Panc1 (cell line): ENCODE measurements around the gene SIRT5. TPM values are rescaled to one million over a fixed set of nuclear protein-coding genes. Genes with fewer than 3 reads are reported as not detected.

ENCODE experiments used
- ATAC-seq: fragments of 200-7000 bp; cut with Tn5 transposase; 2 replicates; pipeline ENCODE4 v1.9.1; 2020; ENCODE audit warnings: mild to moderate bottlenecking, moderate library complexity
- BruUV-seq: library from RNA; stranded (reverse); fragments of 400-500 nt; replicated peaks from 2 replicates; lab custom pipeline; 2021; lab: Mats Ljungman, UMichigan
- CTCF ChIA-PET: fragments of 300-600 bp; sonication (Branson Sonifier 250); formaldehyde crosslinking; loops from one replicate; lab custom pipeline; 2022; ENCODE audit warnings: antibody characterized with exemption; lab: Charles Lee
- POLR2A ChIA-PET: fragments of 300-600 bp; sonication (Branson Sonifier 250); formaldehyde crosslinking; loops from one replicate; lab custom pipeline; 2022; ENCODE audit warnings: antibody characterized with exemption; lab: Charles Lee
- DNase-seq: peaks from one replicate; pipeline ENCODE4 v3.0.0-alpha.2; 2010; ENCODE audit warnings: low read depth, low spot score
- H3K27ac ChIP-seq: 2 replicates; pipeline ENCODE4 v1.5.1; 2011; ENCODE audit warnings: mild to moderate bottlenecking, low read length, inconsistent platforms
- H3K27me3 ChIP-seq: fragments of 200-500 bp; sonication (Bioruptor generic); 2 replicates; pipeline ENCODE4 v1.6.0; 2014; ENCODE audit warnings: low read length, inconsistent platforms; ENCODE audit not compliant: control insufficient read depth, insufficient read depth
- H3K36me3 ChIP-seq: fragments of 200-500 bp; sonication (Bioruptor generic); 2 replicates; pipeline ENCODE4 v1.5.1; 2014; ENCODE audit warnings: inconsistent platforms, mild to moderate bottlenecking, low read length, moderate library complexity; ENCODE audit not compliant: control insufficient read depth, insufficient read depth
- H3K4me1 ChIP-seq: 2 replicates; pipeline ENCODE4 v1.5.1; 2011; ENCODE audit warnings: inconsistent platforms, mild to moderate bottlenecking, low read length, moderate library complexity; ENCODE audit not compliant: control insufficient read depth, insufficient read depth
- H3K4me3 ChIP-seq, 2 experiments: 2 replicates each; pipeline ENCODE4 v1.5.1; 2011 to 2012; ENCODE audit warnings: low read depth in 2 of 2, low read length in 2 of 2, mild to moderate bottlenecking in 2 of 2, inconsistent platforms in 1 of 2, moderate library complexity in 1 of 2
- H3K9me3 ChIP-seq: fragments of 200-500 bp; sonication (Bioruptor generic); 2 replicates; pipeline ENCODE4 v1.5.1; 2014; ENCODE audit warnings: low read depth, mild to moderate bottlenecking, inconsistent platforms, low read length, moderate library complexity; ENCODE audit not compliant: control insufficient read depth, insufficient read depth
- POLR2AphosphoS5 ChIP-seq: IDR thresholded peaks from 2 replicates; pipeline ENCODE4 v1.6.1; 2012; ENCODE audit warnings: mild to moderate bottlenecking, low read depth, low read length, moderate library complexity
- SIN3A ChIP-seq: IDR thresholded peaks from 2 replicates; pipeline ENCODE4 v1.6.1; 2012; ENCODE audit warnings: low read depth, mild to moderate bottlenecking, low read length, moderate library complexity, borderline replicate concordance; ENCODE audit not compliant: insufficient read depth
- TCF7L2 ChIP-seq: IDR thresholded peaks from 2 replicates; pipeline ENCODE4 v1.6.1; 2011; ENCODE audit warnings: mild to moderate bottlenecking, low read depth, low read length, inconsistent platforms
- in situ Hi-C: cut with HindIII; loops from 2 replicates; pipeline ENCODE4 v1.10.0; 2016; ENCODE audit warnings: low sequenced_read_pairs, low pct_unique_long_range_greater_than_20kb
- intact Hi-C: fragments of 100-400 bp; cut with micrococcal nuclease; formaldehyde crosslinking; loops from one replicate; pipeline ENCODE4 v1.10.0; 2022; ENCODE audit not compliant: unreplicated experiment
- total RNA-seq: library from RNA; stranded (reverse); gene quantifications from one replicate; pipeline ENCODE4 v1.2.1, GENCODE V29; 2021; ENCODE audit not compliant: unreplicated experiment
- TF ChIP-seq, protein P1 (sequence below): fragments of 450-650 bp; IDR thresholded peaks from 2 replicates; pipeline ENCODE4 v1.5.1; 2017; ENCODE audit warnings: mild to moderate bottlenecking
- TF ChIP-seq, protein P2 (sequence below), 2 experiments: IDR thresholded peaks; 2 replicates each; pipeline ENCODE4 v1.6.1; 2011 to 2012; ENCODE audit warnings: low read depth in 2 of 2, control low read depth in 1 of 2, low read length in 1 of 2, mild to moderate bottlenecking in 1 of 2, moderate library complexity in 1 of 2; ENCODE audit not compliant: insufficient read depth in 1 of 2

Gene SIRT5
- total RNA-seq, 1 experiment from 2014 or later: 11.0 TPM

DNA sequence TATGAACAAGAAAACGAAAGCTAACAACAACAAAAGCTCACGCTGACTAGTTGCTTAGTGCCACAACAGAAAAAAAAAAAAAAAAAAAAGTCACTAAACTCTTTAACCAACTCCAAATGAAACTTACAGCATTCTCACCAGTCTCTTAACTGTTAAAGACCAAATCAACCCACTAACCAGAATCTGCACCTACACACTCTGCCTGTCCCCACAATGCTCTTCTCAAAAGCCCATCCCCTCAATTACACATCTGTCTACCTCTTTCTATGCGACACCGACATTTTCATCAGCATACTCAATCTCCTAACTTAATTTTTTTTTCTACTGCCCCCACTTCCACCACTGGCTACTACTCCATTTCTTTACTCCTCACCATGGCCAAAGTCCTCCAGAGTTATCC is 75.0 kb downstream of the SIRT5 start:
- Histone ChIP-seq H3K9me3 (no peaks in the 10 kb centered on the region), H3K4me1 (no peaks in the 10 kb centered on the region; the same call in 1 of the 2 replicates), H3K27ac (no peak overlapping the region), H3K36me3 (no peaks in the 10 kb centered on the region), H3K4me3 (no peak overlapping the region), H3K27me3 (no peaks in the 10 kb centered on the region)
- DNase-seq (no peak), ATAC-seq (no peak)
- in situ Hi-C loops (no loop called here), intact Hi-C loops (no loop called here)
- TF ChIP-seq SIN3A (no peak), POLR2AphosphoS5 (no peak), TCF7L2 (no peak)
- TF ChIP-seq, protein P1, sequence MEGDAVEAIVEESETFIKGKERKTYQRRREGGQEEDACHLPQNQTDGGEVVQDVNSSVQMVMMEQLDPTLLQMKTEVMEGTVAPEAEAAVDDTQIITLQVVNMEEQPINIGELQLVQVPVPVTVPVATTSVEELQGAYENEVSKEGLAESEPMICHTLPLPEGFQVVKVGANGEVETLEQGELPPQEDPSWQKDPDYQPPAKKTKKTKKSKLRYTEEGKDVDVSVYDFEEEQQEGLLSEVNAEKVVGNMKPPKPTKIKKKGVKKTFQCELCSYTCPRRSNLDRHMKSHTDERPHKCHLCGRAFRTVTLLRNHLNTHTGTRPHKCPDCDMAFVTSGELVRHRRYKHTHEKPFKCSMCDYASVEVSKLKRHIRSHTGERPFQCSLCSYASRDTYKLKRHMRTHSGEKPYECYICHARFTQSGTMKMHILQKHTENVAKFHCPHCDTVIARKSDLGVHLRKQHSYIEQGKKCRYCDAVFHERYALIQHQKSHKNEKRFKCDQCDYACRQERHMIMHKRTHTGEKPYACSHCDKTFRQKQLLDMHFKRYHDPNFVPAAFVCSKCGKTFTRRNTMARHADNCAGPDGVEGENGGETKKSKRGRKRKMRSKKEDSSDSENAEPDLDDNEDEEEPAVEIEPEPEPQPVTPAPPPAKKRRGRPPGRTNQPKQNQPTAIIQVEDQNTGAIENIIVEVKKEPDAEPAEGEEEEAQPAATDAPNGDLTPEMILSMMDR: no peak
- TF ChIP-seq, protein P2, sequence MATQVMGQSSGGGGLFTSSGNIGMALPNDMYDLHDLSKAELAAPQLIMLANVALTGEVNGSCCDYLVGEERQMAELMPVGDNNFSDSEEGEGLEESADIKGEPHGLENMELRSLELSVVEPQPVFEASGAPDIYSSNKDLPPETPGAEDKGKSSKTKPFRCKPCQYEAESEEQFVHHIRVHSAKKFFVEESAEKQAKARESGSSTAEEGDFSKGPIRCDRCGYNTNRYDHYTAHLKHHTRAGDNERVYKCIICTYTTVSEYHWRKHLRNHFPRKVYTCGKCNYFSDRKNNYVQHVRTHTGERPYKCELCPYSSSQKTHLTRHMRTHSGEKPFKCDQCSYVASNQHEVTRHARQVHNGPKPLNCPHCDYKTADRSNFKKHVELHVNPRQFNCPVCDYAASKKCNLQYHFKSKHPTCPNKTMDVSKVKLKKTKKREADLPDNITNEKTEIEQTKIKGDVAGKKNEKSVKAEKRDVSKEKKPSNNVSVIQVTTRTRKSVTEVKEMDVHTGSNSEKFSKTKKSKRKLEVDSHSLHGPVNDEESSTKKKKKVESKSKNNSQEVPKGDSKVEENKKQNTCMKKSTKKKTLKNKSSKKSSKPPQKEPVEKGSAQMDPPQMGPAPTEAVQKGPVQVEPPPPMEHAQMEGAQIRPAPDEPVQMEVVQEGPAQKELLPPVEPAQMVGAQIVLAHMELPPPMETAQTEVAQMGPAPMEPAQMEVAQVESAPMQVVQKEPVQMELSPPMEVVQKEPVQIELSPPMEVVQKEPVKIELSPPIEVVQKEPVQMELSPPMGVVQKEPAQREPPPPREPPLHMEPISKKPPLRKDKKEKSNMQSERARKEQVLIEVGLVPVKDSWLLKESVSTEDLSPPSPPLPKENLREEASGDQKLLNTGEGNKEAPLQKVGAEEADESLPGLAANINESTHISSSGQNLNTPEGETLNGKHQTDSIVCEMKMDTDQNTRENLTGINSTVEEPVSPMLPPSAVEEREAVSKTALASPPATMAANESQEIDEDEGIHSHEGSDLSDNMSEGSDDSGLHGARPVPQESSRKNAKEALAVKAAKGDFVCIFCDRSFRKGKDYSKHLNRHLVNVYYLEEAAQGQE (IDR thresholded peaks at IDR 0.05; ENCODE audit: insufficient read depth in 1 of 2, low read depth in 2 of 2, low read length in 1 of 2): no peak
- ChIA-PET POLR2A (interaction anchor here (0.7 kb wide), 1 partner anchor 100 kb away, joined by 13 read pairs; no protein-coding TSS in a partner anchor), CTCF (interaction anchor here (0.7 kb wide), 1 partner anchor 15 kb away, joined by 10 read pairs; no protein-coding TSS in a partner anchor)
- no TSS peak for BruUV-seq

DNA sequence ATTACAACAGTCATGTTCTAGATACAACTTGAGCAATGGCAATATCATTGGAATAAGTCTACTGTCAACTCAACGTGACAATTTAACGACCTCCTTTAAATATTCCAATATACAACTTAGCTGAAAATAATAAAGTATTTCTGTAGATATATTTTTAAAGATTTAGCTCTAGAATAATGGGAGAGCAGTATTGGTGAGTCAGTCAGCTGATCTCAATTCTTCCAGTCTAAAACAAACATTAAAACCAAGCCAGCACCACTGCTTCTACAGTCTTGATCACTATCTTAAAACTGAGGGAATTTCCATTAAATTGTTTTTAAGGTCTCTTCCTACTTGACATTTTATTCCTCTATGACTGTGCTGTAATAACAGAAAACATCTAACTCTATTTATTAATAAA is 78.9 kb downstream of the SIRT5 start:
- no TSS peak for BruUV-seq
- no peak for ATAC-seq
- no peaks in the 10 kb centered on the region for H3K9me3 ChIP-seq
- POLR2A ChIA-PET: interaction anchor here (0.6 kb wide), 1 partner anchor 1050 kb away, joined by 3 read pairs; no protein-coding TSS in a partner anchor
- no peaks in the 10 kb centered on the region; the same call in 1 of the 2 replicates for H3K36me3 ChIP-seq
- H3K27me3 ChIP-seq: no peaks in the 10 kb centered on the region
- no peaks in the 10 kb centered on the region; the same call in 1 of the 2 replicates for H3K4me1 ChIP-seq
- in situ Hi-C loops: no loop called here
- CTCF ChIA-PET: no interaction called here
- intact Hi-C loops: loop anchor here (10.0 kb wide), 1 partner anchor 52 kb away; no protein-coding TSS in a partner anchor
- H3K27ac ChIP-seq: no peak overlapping the region; the same call in 1 of the 2 replicates
- no peak overlapping the region for H3K4me3 ChIP-seq
- no peak for DNase-seq
- TF ChIP-seq, protein P2 (IDR thresholded peaks at IDR 0.05; ENCODE audit: insufficient read depth in 1 of 2, low read depth in 2 of 2, low read length in 1 of 2): no peak
- TF ChIP-seq POLR2AphosphoS5: no peak
- TF ChIP-seq TCF7L2: no peak
- no peak for TF ChIP-seq SIN3A
- TF ChIP-seq, protein P1: no peak
